Measurements from ENCODE around the gene ADGRG4. TPM values are rescaled to one million over a fixed set of nuclear protein-coding genes. Genes with fewer than 3 reads are reported as not detected.
A peak's percentile ranks its signal among the peaks of the same experiment; 100 is the strongest.

Gene ADGRG4
- total RNA-seq, 5 donors from 2014 or later (not counting 1 experiment from before 2014, with no cell fraction given), result not detected

- WGBS (ENCODE audit: insufficient coverage), result no CpG with 5 or more reads among the region's 2 CpGs
- POLR2A ChIA-PET, result no interaction called here
Observed at GRCh38 chrX:136386826-136387225, 86.1 kb downstream of the ADGRG4 start.

GRCh38 chrX:136387951-136388502 lies 87.3 kb downstream of the ADGRG4 start:
- Histone ChIP-seq H3K4me1 (ENCODE audit: control insufficient read depth in 1 of 2, extremely low read depth in 1 of 2, insufficient read depth in 2 of 2, low read length in 2 of 2) (no peaks in the 10 kb centered on the region), H3K27ac (ENCODE audit: low read length) (no peak overlapping the region), H3K36me3 (ENCODE audit: control insufficient read depth in 2 of 2, extremely low read depth in 1 of 2, insufficient read depth in 1 of 2, low read length in 1 of 2) (no peaks in the 10 kb centered on the region), H3K27me3 (replicated peaks in 1 of 2; ENCODE audit: control insufficient read depth in 2 of 2, extremely low read depth in 1 of 2, insufficient read depth in 2 of 2, low read length in 1 of 2) (no peaks in the 10 kb centered on the region), H3K9me3 (no peaks in the 10 kb centered on the region), H3K4me3 (ENCODE audit: control insufficient read depth in 1 of 2, extremely low read depth in 1 of 2, low read length in 1 of 2) (no peak overlapping the region)
- ChIA-PET CTCF (no interaction called here), POLR2A (interaction anchor here in 1 of 2 donors (0.6 kb wide), 1 partner anchor 404 kb away, joined by 5 read pairs; no protein-coding TSS in a partner anchor)
- ATAC-seq (replicated peaks in 1 of 4) (no peak), DNase-seq (no peak)
- Mint-ChIP-seq H3K4me1 (no peaks in the 10 kb centered on the region), H3K36me3 (no peaks in the 10 kb centered on the region), H3K27ac (no peak overlapping the region), H3K9me3 (no peaks in the 10 kb centered on the region), H3K4me3 (no peak overlapping the region), H3K27me3 (peaks cover 5 to 33% of the 10 kb centered on the region in 2 donors)
- whole genome bisulfite sequencing (ENCODE audit: insufficient coverage), result no CpG with 5 or more reads among the region's 3 CpGs

More at GRCh38 chrX:136386826-136387225, 86.1 kb downstream of the ADGRG4 start:
- ATAC-seq (replicated peaks in 1 of 4) (no peak), DNase-seq (no peak)
- Histone ChIP-seq H3K4me1 (ENCODE audit: control insufficient read depth in 1 of 2, extremely low read depth in 1 of 2, insufficient read depth in 2 of 2, low read length in 2 of 2) (no peaks in the 10 kb centered on the region), H3K4me3 (ENCODE audit: control insufficient read depth in 1 of 2, extremely low read depth in 1 of 2, low read length in 1 of 2) (no peak overlapping the region), H3K9me3 (no peaks in the 10 kb centered on the region), H3K36me3 (ENCODE audit: control insufficient read depth in 2 of 2, extremely low read depth in 1 of 2, insufficient read depth in 1 of 2, low read length in 1 of 2) (no peaks in the 10 kb centered on the region), H3K27ac (ENCODE audit: low read length) (no peak overlapping the region), H3K27me3 (replicated peaks in 1 of 2; ENCODE audit: control insufficient read depth in 2 of 2, extremely low read depth in 1 of 2, insufficient read depth in 2 of 2, low read length in 1 of 2) (no peaks in the 10 kb centered on the region)
- no peaks in the 10 kb centered on the region for H3K9me3 Mint-ChIP-seq
- H3K4me1 Mint-ChIP-seq, result no peaks in the 10 kb centered on the region
- CTCF ChIA-PET, result no interaction called here
- no peaks in the 10 kb centered on the region for H3K36me3 Mint-ChIP-seq
- H3K27me3 Mint-ChIP-seq, result peaks cover 7 to 41% of the 10 kb centered on the region in 2 donors
- H3K4me3 Mint-ChIP-seq, result no peak overlapping the region
- no peak overlapping the region for H3K27ac Mint-ChIP-seq

- CTCF ChIA-PET, result no interaction called here
Observed at GRCh38 chrX:136390921-136391320, 90.2 kb downstream of the ADGRG4 start.

GRCh38 chrX:136395271-136395670 lies 94.5 kb downstream of the ADGRG4 start:
- no CpG with 5 or more reads among the region's 3 CpGs for WGBS (ENCODE audit: insufficient coverage)
- POLR2A ChIA-PET, result no interaction called here
- Histone ChIP-seq H3K9me3 (no peaks in the 10 kb centered on the region), H3K4me1 (ENCODE audit: control insufficient read depth in 1 of 2, extremely low read depth in 1 of 2, insufficient read depth in 2 of 2, low read length in 2 of 2) (no peaks in the 10 kb centered on the region), H3K27ac (ENCODE audit: low read length) (no peak overlapping the region), H3K27me3 (replicated peaks in 1 of 2; ENCODE audit: control insufficient read depth in 2 of 2, extremely low read depth in 1 of 2, insufficient read depth in 2 of 2, low read length in 1 of 2) (no peaks in the 10 kb centered on the region), H3K4me3 (ENCODE audit: control insufficient read depth in 1 of 2, extremely low read depth in 1 of 2, low read length in 1 of 2) (no peak overlapping the region), H3K36me3 (ENCODE audit: control insufficient read depth in 2 of 2, extremely low read depth in 1 of 2, insufficient read depth in 1 of 2, low read length in 1 of 2) (no peaks in the 10 kb centered on the region)
- H3K4me3 Mint-ChIP-seq, result no peak overlapping the region
- CTCF ChIA-PET, result no interaction called here
- no peak for DNase-seq
- no peaks in the 10 kb centered on the region for H3K9me3 Mint-ChIP-seq
- no peaks in the 10 kb centered on the region for H3K4me1 Mint-ChIP-seq
- H3K36me3 Mint-ChIP-seq, result no peaks in the 10 kb centered on the region
- ATAC-seq (replicated peaks in 1 of 4), result no peak
- peaks cover 0 to 30% of the 10 kb centered on the region in 2 donors for H3K27me3 Mint-ChIP-seq
- H3K27ac Mint-ChIP-seq, result no peak overlapping the region

More at GRCh38 chrX:136390921-136391320, 90.2 kb downstream of the ADGRG4 start:
- no peak overlapping the region for H3K4me3 Mint-ChIP-seq
- H3K27ac ChIP-seq (ENCODE audit: low read length), result no peak overlapping the region
- H3K4me1 ChIP-seq (ENCODE audit: control insufficient read depth in 1 of 2, extremely low read depth in 1 of 2, insufficient read depth in 2 of 2, low read length in 2 of 2), result no peaks in the 10 kb centered on the region
- H3K36me3 ChIP-seq (ENCODE audit: control insufficient read depth in 2 of 2, extremely low read depth in 1 of 2, insufficient read depth in 1 of 2, low read length in 1 of 2), result no peaks in the 10 kb centered on the region
- DNase-seq (no peak), ATAC-seq (replicated peaks in 1 of 4) (no peak)
- H3K4me3 ChIP-seq (ENCODE audit: control insufficient read depth in 1 of 2, extremely low read depth in 1 of 2, low read length in 1 of 2), result no peak overlapping the region
- H3K4me1 Mint-ChIP-seq, result no peaks in the 10 kb centered on the region
- WGBS (ENCODE audit: insufficient coverage), result 69% methylated on average over 2 of the region's 2 CpGs
- H3K27ac Mint-ChIP-seq, result no peak overlapping the region
- H3K27me3 Mint-ChIP-seq, result peaks cover 0 to 32% of the 10 kb centered on the region in 2 donors
- H3K36me3 Mint-ChIP-seq, result no peaks in the 10 kb centered on the region
- POLR2A ChIA-PET, result no interaction called here
- no peaks in the 10 kb centered on the region for H3K9me3 Mint-ChIP-seq
- H3K27me3 ChIP-seq (replicated peaks in 1 of 2; ENCODE audit: control insufficient read depth in 2 of 2, extremely low read depth in 1 of 2, insufficient read depth in 2 of 2, low read length in 1 of 2), result no peaks in the 10 kb centered on the region
- H3K9me3 ChIP-seq, result no peaks in the 10 kb centered on the region

GRCh38 chrX:136397001-136397400 lies 96.2 kb downstream of the ADGRG4 start:
- no peak overlapping the region for H3K27ac Mint-ChIP-seq
- H3K9me3 ChIP-seq, result no peaks in the 10 kb centered on the region
- no CpG with 5 or more reads among the region's 4 CpGs for WGBS (ENCODE audit: insufficient coverage)
- ATAC-seq (replicated peaks in 1 of 4) (no peak), DNase-seq (peak in 1 of 35 experiments; percentile 3)
- no peak overlapping the region for H3K4me3 ChIP-seq (ENCODE audit: control insufficient read depth in 1 of 2, extremely low read depth in 1 of 2, low read length in 1 of 2)
- H3K36me3 Mint-ChIP-seq, result no peaks in the 10 kb centered on the region
- CTCF ChIA-PET, result no interaction called here
- no peaks in the 10 kb centered on the region for H3K9me3 Mint-ChIP-seq
- H3K27me3 Mint-ChIP-seq, result peaks cover 0 to 32% of the 10 kb centered on the region in 2 donors
- POLR2A ChIA-PET, result no interaction called here
- H3K4me3 Mint-ChIP-seq, result no peak overlapping the region
- H3K4me1 Mint-ChIP-seq, result no peaks in the 10 kb centered on the region
- H3K36me3 ChIP-seq (ENCODE audit: control insufficient read depth in 2 of 2, extremely low read depth in 1 of 2, insufficient read depth in 1 of 2, low read length in 1 of 2), result no peaks in the 10 kb centered on the region
- H3K27me3 ChIP-seq (replicated peaks in 1 of 2; ENCODE audit: control insufficient read depth in 2 of 2, extremely low read depth in 1 of 2, insufficient read depth in 2 of 2, low read length in 1 of 2), result no peaks in the 10 kb centered on the region
- H3K27ac ChIP-seq (ENCODE audit: low read length), result no peak overlapping the region
- no peaks in the 10 kb centered on the region for H3K4me1 ChIP-seq (ENCODE audit: control insufficient read depth in 1 of 2, extremely low read depth in 1 of 2, insufficient read depth in 2 of 2, low read length in 2 of 2)

GRCh38 chrX:136405126-136405525 lies 104.4 kb downstream of the ADGRG4 start:
- Histone ChIP-seq H3K27me3 (replicated peaks in 1 of 2; ENCODE audit: control insufficient read depth in 2 of 2, extremely low read depth in 1 of 2, insufficient read depth in 2 of 2, low read length in 1 of 2) (no peaks in the 10 kb centered on the region), H3K9me3 (no peaks in the 10 kb centered on the region), H3K36me3 (ENCODE audit: control insufficient read depth in 2 of 2, extremely low read depth in 1 of 2, insufficient read depth in 1 of 2, low read length in 1 of 2) (no peaks in the 10 kb centered on the region), H3K4me3 (ENCODE audit: control insufficient read depth in 1 of 2, extremely low read depth in 1 of 2, low read length in 1 of 2) (no peak overlapping the region), H3K27ac (ENCODE audit: low read length) (no peak overlapping the region), H3K4me1 (ENCODE audit: control insufficient read depth in 1 of 2, extremely low read depth in 1 of 2, insufficient read depth in 2 of 2, low read length in 2 of 2) (no peaks in the 10 kb centered on the region)
- CTCF ChIA-PET, result no interaction called here
- H3K4me3 Mint-ChIP-seq, result no peak overlapping the region
- WGBS (ENCODE audit: insufficient coverage), result no CpG with 5 or more reads among the region's 8 CpGs
- no peaks in the 10 kb centered on the region for H3K36me3 Mint-ChIP-seq
- H3K27ac Mint-ChIP-seq, result no peak overlapping the region
- no peaks in the 10 kb centered on the region for H3K9me3 Mint-ChIP-seq
- no peak for DNase-seq
- peaks cover 0 to 16% of the 10 kb centered on the region in 2 donors for H3K27me3 Mint-ChIP-seq
- no peak for ATAC-seq (replicated peaks in 1 of 4)
- POLR2A ChIA-PET, result interaction anchor here in 1 of 2 donors (0.6 kb wide), 1 partner anchor 34 kb away, joined by 7 read pairs; no protein-coding TSS in a partner anchor
- H3K4me1 Mint-ChIP-seq, result no peaks in the 10 kb centered on the region

- Histone ChIP-seq H3K27ac (ENCODE audit: low read length) (no peak overlapping the region), H3K4me3 (ENCODE audit: control insufficient read depth in 1 of 2, extremely low read depth in 1 of 2, low read length in 1 of 2) (no peak overlapping the region), H3K27me3 (replicated peaks in 1 of 2; ENCODE audit: control insufficient read depth in 2 of 2, extremely low read depth in 1 of 2, insufficient read depth in 2 of 2, low read length in 1 of 2) (no peaks in the 10 kb centered on the region), H3K4me1 (ENCODE audit: control insufficient read depth in 1 of 2, extremely low read depth in 1 of 2, insufficient read depth in 2 of 2, low read length in 2 of 2) (no peaks in the 10 kb centered on the region), H3K9me3 (no peaks in the 10 kb centered on the region), H3K36me3 (ENCODE audit: control insufficient read depth in 2 of 2, extremely low read depth in 1 of 2, insufficient read depth in 1 of 2, low read length in 1 of 2) (no peaks in the 10 kb centered on the region)
- H3K36me3 Mint-ChIP-seq, result no peaks in the 10 kb centered on the region
- no CpG with 5 or more reads among the region's 2 CpGs for WGBS (ENCODE audit: insufficient coverage)
- H3K9me3 Mint-ChIP-seq, result no peaks in the 10 kb centered on the region
- no peak overlapping the region for H3K27ac Mint-ChIP-seq
- no peaks in the 10 kb centered on the region for H3K4me1 Mint-ChIP-seq
- POLR2A ChIA-PET, result no interaction called here
- CTCF ChIA-PET, result no interaction called here
- H3K4me3 Mint-ChIP-seq, result no peak overlapping the region
- ATAC-seq (replicated peaks in 1 of 4), result no peak
- no peak for DNase-seq
- H3K27me3 Mint-ChIP-seq, result peaks cover 2 to 29% of the 10 kb centered on the region in 2 donors
Observed at GRCh38 chrX:136417806-136418205, 117.0 kb downstream of the ADGRG4 start.

Data from T-cell (primary cell).